Thoracic aorta (tissue), 2 donors: Measurements from ENCODE around the gene TKFC. TPM values are rescaled to one million over a fixed set of nuclear protein-coding genes. Genes with fewer than 3 reads are reported as not detected.

Experiments used
- ATAC-seq: fragments of 150-250 bp; one replicate; pipeline ENCODE4 v1.8.0; 2017; ENCODE audit warnings: low read depth; ENCODE audit not compliant: insufficient number of reproducible peaks, low FRiP score
- DNase-seq: peaks from one replicate; pipeline ENCODE4 v3.0.0-alpha.2; 2020; ENCODE audit warnings: low spot score
- H3K27ac ChIP-seq, 2 donors: fragments of 200-600 bp; sonication (generic); 1 replicate in 1 of 2; 2 replicates in 1 of 2; pipeline ENCODE4 v1.5.1; 2016; ENCODE audit warnings: mild to moderate bottlenecking in 2 of 2, moderate library complexity in 2 of 2
- H3K27me3 ChIP-seq: fragments of 200-600 bp; sonication (generic); replicated peaks from 2 replicates; pipeline ENCODE4 v1.6.0; 2016; ENCODE audit warnings: mild to moderate bottlenecking; ENCODE audit not compliant: insufficient read depth
- H3K36me3 ChIP-seq: fragments of 200-600 bp; sonication (generic); one replicate; pipeline ENCODE4 v1.5.1; 2016
- H3K4me1 ChIP-seq, 2 donors: fragments of 200-600 bp; sonication (generic); 1 replicate in 1 of 2; 2 replicates in 1 of 2; pipeline versions ENCODE4 v1.5.1 to v1.6.0; 2016; ENCODE audit warnings: low read depth in 2 of 2, mild to moderate bottlenecking in 1 of 2; ENCODE audit not compliant: control insufficient read depth in 1 of 2
- H3K4me3 ChIP-seq: fragments of 200-600 bp; sonication (generic); 2 replicates; pipeline ENCODE4 v1.5.1; 2016; ENCODE audit warnings: mild to moderate bottlenecking
- H3K9me3 ChIP-seq: fragments of 200-600 bp; sonication (generic); 2 replicates; pipeline ENCODE4 v1.5.1; 2016
- CTCF ChIP-seq: fragments of 200-600 bp; sonication (generic); IDR thresholded peaks from one replicate; pipeline ENCODE4 v1.5.1; 2019; ENCODE audit warnings: antibody characterized with exemption
- total RNA-seq, 2 donors: library from RNA; depleted of rRNA; stranded (reverse); fragments of >200 nt; gene quantifications; one replicate each; pipeline versions ENCODE4 v1.1.0 to v1.2.3, GENCODE V29; 2016

TKFC gene
- total RNA-seq, 2 donors from 2014 or later: 22.5 to 29.2 TPM

- ATAC-seq (no peak), DNase-seq (no peak)
- no peak for TF ChIP-seq CTCF
- no peaks in the 10 kb centered on the region for H3K27me3 ChIP-seq
- no peaks in the 10 kb centered on the region for H3K4me1 ChIP-seq
- no peak overlapping the region for H3K27ac ChIP-seq
- peaks cover 94% of the 10 kb centered on the region for H3K36me3 ChIP-seq
- no peaks in the 10 kb centered on the region for H3K9me3 ChIP-seq
- no peak overlapping the region for H3K4me3 ChIP-seq
Observed at GRCh38 chr11:61310749-61311148, 22.3 kb upstream of the TKFC start.

GRCh38 chr11:61315260-61315659, 17.8 kb upstream of the TKFC start:
- no peak overlapping the region for H3K27ac ChIP-seq
- no peaks in the 10 kb centered on the region for H3K9me3 ChIP-seq
- peaks cover 84% of the 10 kb centered on the region for H3K36me3 ChIP-seq
- DNase-seq (no peak), ATAC-seq (no peak)
- H3K27me3 ChIP-seq: no peaks in the 10 kb centered on the region
- no peak for TF ChIP-seq CTCF
- no peaks in the 10 kb centered on the region for H3K4me1 ChIP-seq
- no peak overlapping the region for H3K4me3 ChIP-seq

GRCh38 chr11:61325649-61326414, 7.2 kb upstream of the TKFC start:
- Histone ChIP-seq H3K36me3 (peaks cover 66% of the 10 kb centered on the region), H3K27me3 (no peaks in the 10 kb centered on the region), H3K4me1 (peaks cover 0 to 16% of the 10 kb centered on the region in 2 donors), H3K4me3 (no peak overlapping the region), H3K9me3 (no peaks in the 10 kb centered on the region), H3K27ac (no peak overlapping the region)
- no peak for TF ChIP-seq CTCF
- no peak for DNase-seq
- ATAC-seq: no peak

- ATAC-seq (no peak), DNase-seq (no peak)
- no peak for TF ChIP-seq CTCF
- H3K36me3 ChIP-seq: peaks cover 50% of the 10 kb centered on the region
- no peaks in the 10 kb centered on the region for H3K27me3 ChIP-seq
- H3K27ac ChIP-seq: no peak overlapping the region
- peaks cover 11 to 32% of the 10 kb centered on the region in 2 donors for H3K4me1 ChIP-seq
- H3K9me3 ChIP-seq: no peaks in the 10 kb centered on the region
- H3K4me3 ChIP-seq: no peak overlapping the region
Observed at GRCh38 chr11:61327669-61328071, 5.4 kb upstream of the TKFC start.

- Histone ChIP-seq H3K36me3 (peaks cover 43% of the 10 kb centered on the region), H3K27ac (no peak overlapping the region), H3K4me1 (peaks cover 11 to 32% of the 10 kb centered on the region in 2 donors), H3K9me3 (no peaks in the 10 kb centered on the region), H3K4me3 (no peak overlapping the region), H3K27me3 (no peaks in the 10 kb centered on the region)
- DNase-seq (no peak), ATAC-seq (no peak)
- TF ChIP-seq CTCF: no peak
Observed at GRCh38 chr11:61328351-61328750, 4.7 kb upstream of the TKFC start.
